Spleen (tissue), 11 donors: ENCODE results near the gene OPHN1. TPM values are rescaled to one million over a fixed set of nuclear protein-coding genes. Genes with fewer than 3 reads are reported as not detected.

Source experiments
- DNase-seq: peaks from one replicate; pipeline ENCODE4 v3.0.0-alpha.2; 2020
- H3K27ac ChIP-seq, 8 donors: fragments of 200-600 bp; sonication (generic) in 7 of 8; 1 replicate in 4 of 8; 2 replicates in 4 of 8; pipeline versions ENCODE4 v1.5.0 to v1.8.0; 2016 to 2021; ENCODE audit warnings: inconsistent platforms in 4 of 8, mild to moderate bottlenecking in 4 of 8, moderate library complexity in 1 of 8
- H3K27me3 ChIP-seq, 7 donors: fragments of 200-600 bp; sonication (generic) in 6 of 7; replicated peaks in 1 of 7; 1 replicate in 4 of 7; 2 replicates in 3 of 7; pipeline versions ENCODE4 v1.5.0 to v1.8.0; 2016 to 2021; ENCODE audit warnings: inconsistent platforms in 3 of 7, mild to moderate bottlenecking in 1 of 7
- H3K36me3 ChIP-seq, 6 donors: fragments of 200-600 bp; sonication (generic) in 5 of 6; 1 replicate in 4 of 6; 2 replicates in 2 of 6; pipeline versions ENCODE4 v1.5.0 to v1.8.0; 2016 to 2021; ENCODE audit warnings: inconsistent platforms in 2 of 6
- H3K4me1 ChIP-seq, 6 donors: fragments of 200-600 bp; sonication (generic) in 5 of 6; 1 replicate in 3 of 6; 2 replicates in 3 of 6; pipeline versions ENCODE4 v1.5.0 to v1.8.0; 2016 to 2021; ENCODE audit warnings: inconsistent platforms in 3 of 6
- H3K4me3 ChIP-seq, 8 donors: fragments of 200-600 bp; sonication (generic) in 7 of 8; 1 replicate in 4 of 8; 2 replicates in 4 of 8; pipeline versions ENCODE4 v1.5.0 to v1.8.0; 2016 to 2021; ENCODE audit warnings: inconsistent platforms in 4 of 8, mild to moderate bottlenecking in 4 of 8, moderate library complexity in 2 of 8
- H3K9me3 ChIP-seq, 8 donors: fragments of 200-600 bp; sonication (generic) in 7 of 8; 1 replicate in 4 of 8; 2 replicates in 4 of 8; pipeline versions ENCODE4 v1.5.0 to v1.8.0; 2016 to 2021; ENCODE audit warnings: inconsistent platforms in 4 of 8
- POLR2A ChIP-seq, 3 donors: fragments of 450-650 bp; IDR thresholded peaks; one replicate each; pipeline ENCODE4 v1.5.1; 2017; ENCODE audit warnings: antibody characterized with exemption in 3 of 3, mild to moderate bottlenecking in 1 of 3
- POLR2AphosphoS5 ChIP-seq, 3 donors: sonication (generic); formaldehyde crosslinking; IDR thresholded peaks; one replicate each; pipeline ENCODE4 v1.5.1; 2017; ENCODE audit warnings: antibody characterized with exemption in 3 of 3
- WGBS, 5 donors: extraction: QIAGEN DNeasy Blood & Tissue Kit in 3 of 5; methylation state at CpG; one replicate each; pipeline versions ENCODE4 v1.1.5 to v1.1.7; 2013 to 2018; 5-methylcytosine and 5-hydroxymethylcytosine counted together
- intact Hi-C: fragments of 100-400 bp; cut with DNase I; formaldehyde crosslinking; loops from one replicate; pipeline ENCODE4 v1.15.0; 2023; ENCODE audit warnings: low total_unique reads
- polyA plus RNA-seq, 3 donors: library from polyadenylated mRNA; stranded (reverse); fragments of 200-250 nt; gene quantifications; one replicate each; pipeline ENCODE4 v1.2.1, GENCODE V29; 2013
- total RNA-seq, 7 donors: library from RNA; depleted of rRNA in 3 of 7; stranded (reverse); fragments of >200 nt in 3 of 7; fragmentation: NEBNext Ultra II Directional in 4 of 7; extraction: Animal tissue kit (Norgen Biotek cat#: 25700) in 4 of 7; gene quantifications; one replicate each; pipeline versions ENCODE4 v1.1.0 to v1.2.1, GENCODE V29; 2016 to 2021
- TF ChIP-seq, protein P1 (sequence below), 11 experiments: fragments of 200-600 bp in 7 of 11; fragments of 450-650 bp in 4 of 11; sonication (generic) in 4 of 11; IDR thresholded peaks in 8 of 11; conservative IDR thresholded peaks in 3 of 11; 1 replicate in 7 of 11; 2 replicates in 4 of 11; pipeline versions ENCODE4 v1.4.0 to v1.8.0; 2016 to 2021; ENCODE audit warnings: antibody characterized with exemption in 11 of 11, inconsistent platforms in 4 of 11, mild to moderate bottlenecking in 1 of 11
- donor health status: healthy with polysubstance abuse.
- donor health status: DM: no; HTN: no; CAD: no; lungs with moderate emphysema.
- donor health status: DM: no; HTN: no; CAD: no.
- donor health status: Bipolar disorder and iron deficiency.
- donor health status: healthy.
- donor health status: DM: no; HTN: no; CAD: no.
- donor health status: DM: yes; HTN: yes; CAD: no.

OPHN1 gene
- total and polyA plus RNA-seq, 10 donors: 0.20 to 4.6 (median 3.1) TPM

DNA sequence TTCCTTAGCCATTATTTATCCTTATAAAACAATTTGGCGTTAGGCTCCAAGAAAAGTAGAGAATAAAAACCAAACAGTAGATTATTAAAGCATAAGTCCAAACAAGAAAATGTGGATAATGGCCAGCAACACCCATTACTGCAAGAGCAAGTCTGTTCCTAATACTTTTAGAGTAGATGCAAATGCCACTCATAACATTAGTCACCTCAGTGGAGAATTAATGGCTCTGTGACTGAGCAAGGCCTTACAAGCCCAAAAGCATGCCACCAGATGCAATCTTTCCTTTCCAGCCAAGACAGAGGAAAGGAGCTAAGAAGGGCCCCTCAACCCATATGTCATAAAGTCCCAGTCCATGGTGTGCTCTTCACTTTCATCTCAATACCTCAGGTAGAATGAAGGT, 373.8 kb downstream of the OPHN1 start:
- TF ChIP-seq POLR2AphosphoS5 (IDR thresholded peaks at IDR 0.05) (no peak), POLR2A (IDR thresholded peaks at IDR 0.05) (no peak)
- TF ChIP-seq, protein P1, sequence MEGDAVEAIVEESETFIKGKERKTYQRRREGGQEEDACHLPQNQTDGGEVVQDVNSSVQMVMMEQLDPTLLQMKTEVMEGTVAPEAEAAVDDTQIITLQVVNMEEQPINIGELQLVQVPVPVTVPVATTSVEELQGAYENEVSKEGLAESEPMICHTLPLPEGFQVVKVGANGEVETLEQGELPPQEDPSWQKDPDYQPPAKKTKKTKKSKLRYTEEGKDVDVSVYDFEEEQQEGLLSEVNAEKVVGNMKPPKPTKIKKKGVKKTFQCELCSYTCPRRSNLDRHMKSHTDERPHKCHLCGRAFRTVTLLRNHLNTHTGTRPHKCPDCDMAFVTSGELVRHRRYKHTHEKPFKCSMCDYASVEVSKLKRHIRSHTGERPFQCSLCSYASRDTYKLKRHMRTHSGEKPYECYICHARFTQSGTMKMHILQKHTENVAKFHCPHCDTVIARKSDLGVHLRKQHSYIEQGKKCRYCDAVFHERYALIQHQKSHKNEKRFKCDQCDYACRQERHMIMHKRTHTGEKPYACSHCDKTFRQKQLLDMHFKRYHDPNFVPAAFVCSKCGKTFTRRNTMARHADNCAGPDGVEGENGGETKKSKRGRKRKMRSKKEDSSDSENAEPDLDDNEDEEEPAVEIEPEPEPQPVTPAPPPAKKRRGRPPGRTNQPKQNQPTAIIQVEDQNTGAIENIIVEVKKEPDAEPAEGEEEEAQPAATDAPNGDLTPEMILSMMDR (IDR thresholded peaks at IDR 0.05 in 8 of 11, conservative IDR thresholded peaks at IDR 0.05 in 3 of 11): no peak
- no peaks in the 10 kb centered on the region for H3K27me3 ChIP-seq
- H3K9me3 ChIP-seq: no peaks in the 10 kb centered on the region
- no peak for DNase-seq
- H3K27ac ChIP-seq: no peak overlapping the region
- no peak overlapping the region for H3K4me3 ChIP-seq
- intact Hi-C loops: no loop called here
- no peaks in the 10 kb centered on the region for H3K4me1 ChIP-seq
- H3K36me3 ChIP-seq: no peaks in the 10 kb centered on the region
- WGBS, 5 donors: 80 to 90% (median 86%) methylated on average over 1 of the region's 1 CpG

- no peaks in the 10 kb centered on the region for H3K36me3 ChIP-seq
- no peaks in the 10 kb centered on the region for H3K4me1 ChIP-seq
- intact Hi-C loops: no loop called here
- no peaks in the 10 kb centered on the region for H3K9me3 ChIP-seq
- no peak overlapping the region for H3K4me3 ChIP-seq
- TF ChIP-seq POLR2AphosphoS5 (IDR thresholded peaks at IDR 0.05): no peak
- TF ChIP-seq, protein P1 (IDR thresholded peaks at IDR 0.05 in 8 of 11, conservative IDR thresholded peaks at IDR 0.05 in 3 of 11): no peak
- no peak for TF ChIP-seq POLR2A (IDR thresholded peaks at IDR 0.05)
- DNase-seq: no peak
- no peak overlapping the region for H3K27ac ChIP-seq
- WGBS, 5 donors: 72 to 91% (median 88%) methylated on average over 3 of the region's 3 CpGs
- H3K27me3 ChIP-seq: no peaks in the 10 kb centered on the region
Observed at GRCh38 chrX:68049466-68049865, 383.8 kb downstream of the OPHN1 start.

GRCh38 chrX:68048774-68049173, 384.5 kb downstream of the OPHN1 start:
- TF ChIP-seq, protein P1 (IDR thresholded peaks at IDR 0.05 in 8 of 11, conservative IDR thresholded peaks at IDR 0.05 in 3 of 11): no peak
- TF ChIP-seq POLR2A (IDR thresholded peaks at IDR 0.05) (no peak), POLR2AphosphoS5 (IDR thresholded peaks at IDR 0.05) (no peak)
- intact Hi-C loops: no loop called here
- 69 to 100% (median 86%) methylated on average over 1 of the region's 1 CpG for WGBS, 5 donors
- Histone ChIP-seq H3K4me1 (no peaks in the 10 kb centered on the region), H3K27ac (no peak overlapping the region), H3K36me3 (no peaks in the 10 kb centered on the region), H3K27me3 (no peaks in the 10 kb centered on the region), H3K9me3 (no peaks in the 10 kb centered on the region), H3K4me3 (no peak overlapping the region)
- DNase-seq: no peak

GRCh38 chrX:68045008-68045577, 388.2 kb downstream of the OPHN1 start:
- intact Hi-C loops: no loop called here

More at GRCh38 chrX:68045008-68045577, 388.2 kb downstream of the OPHN1 start:
- Histone ChIP-seq H3K27ac (no peak overlapping the region), H3K27me3 (no peaks in the 10 kb centered on the region), H3K4me1 (no peaks in the 10 kb centered on the region), H3K9me3 (no peaks in the 10 kb centered on the region), H3K36me3 (no peaks in the 10 kb centered on the region), H3K4me3 (no peak overlapping the region)
- DNase-seq: no peak
- TF ChIP-seq POLR2A (IDR thresholded peaks at IDR 0.05) (no peak), POLR2AphosphoS5 (IDR thresholded peaks at IDR 0.05) (no peak)
- TF ChIP-seq, protein P1 (IDR thresholded peaks at IDR 0.05 in 8 of 11, conservative IDR thresholded peaks at IDR 0.05 in 3 of 11): no peak
- WGBS, 5 donors: 76 to 92% (median 87%) methylated on average over 1 to 2 of the region's 2 CpGs
